HG03469 (cell line): ENCODE measurements around the gene RAPGEF1.
"Not testable (repeated sequence)": the region's sequence is repeated elsewhere in the genome, so short reads cannot be mapped to it uniquely, and the experiment has no call there.

Experiments used
- ATAC-seq: cut with Tn5 transposase; IDR thresholded peaks from one replicate; pipeline ENCODE4 v1.9.1; 2021; ENCODE audit warnings: mild to moderate bottlenecking, moderate library complexity, moderate number of reproducible peaks; ENCODE audit not compliant: unreplicated experiment

The RAPGEF1 gene

GRCh38 chr9:131691969-131692611 is 47.8 kb downstream of the RAPGEF1 start:
- ATAC-seq, result no peak

- ATAC-seq, result no peak
These were observed 48.8 kb downstream of the RAPGEF1 start for GRCh38 chr9:131690941-131691573.

DNA sequence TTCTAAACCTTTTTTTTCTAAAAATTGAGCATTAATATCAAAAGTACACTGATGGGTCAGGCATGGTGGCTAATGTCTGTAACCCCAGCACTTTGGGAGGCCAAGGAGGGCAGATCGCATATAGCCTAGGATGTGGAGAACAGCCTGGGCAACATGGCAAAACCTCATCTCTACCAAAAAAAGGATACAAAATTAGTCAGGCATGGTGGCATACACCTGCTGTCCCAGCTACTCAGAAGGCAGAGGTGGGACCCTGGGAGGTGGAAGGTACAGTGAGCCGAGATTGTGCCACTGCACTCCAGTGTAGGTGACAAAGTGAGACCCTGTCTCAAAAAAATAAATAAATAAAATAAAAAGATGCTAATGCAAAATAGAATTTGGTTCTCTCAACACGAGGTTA is 49.4 kb downstream of the RAPGEF1 start:
- no peak for ATAC-seq

DNA sequence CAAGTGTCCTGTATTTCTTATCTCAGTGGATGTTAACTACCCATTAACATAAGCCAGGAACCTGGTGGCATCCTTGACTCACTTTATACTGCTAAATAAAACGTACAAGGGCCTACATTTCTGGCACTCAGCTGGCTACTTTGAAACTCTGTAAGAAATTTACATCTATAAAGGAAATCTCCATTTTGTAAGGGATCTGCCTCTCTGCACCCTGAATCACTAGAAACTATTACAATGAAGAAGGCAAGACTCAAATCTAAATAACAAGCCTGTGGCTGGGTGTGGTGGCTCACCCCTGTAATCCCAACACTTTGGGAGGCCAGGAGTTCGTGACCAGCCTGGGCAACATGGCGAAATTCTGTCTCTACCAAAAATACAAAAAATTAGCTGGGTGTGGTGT is 51.5 kb downstream of the RAPGEF1 start:
- no peak for ATAC-seq

DNA sequence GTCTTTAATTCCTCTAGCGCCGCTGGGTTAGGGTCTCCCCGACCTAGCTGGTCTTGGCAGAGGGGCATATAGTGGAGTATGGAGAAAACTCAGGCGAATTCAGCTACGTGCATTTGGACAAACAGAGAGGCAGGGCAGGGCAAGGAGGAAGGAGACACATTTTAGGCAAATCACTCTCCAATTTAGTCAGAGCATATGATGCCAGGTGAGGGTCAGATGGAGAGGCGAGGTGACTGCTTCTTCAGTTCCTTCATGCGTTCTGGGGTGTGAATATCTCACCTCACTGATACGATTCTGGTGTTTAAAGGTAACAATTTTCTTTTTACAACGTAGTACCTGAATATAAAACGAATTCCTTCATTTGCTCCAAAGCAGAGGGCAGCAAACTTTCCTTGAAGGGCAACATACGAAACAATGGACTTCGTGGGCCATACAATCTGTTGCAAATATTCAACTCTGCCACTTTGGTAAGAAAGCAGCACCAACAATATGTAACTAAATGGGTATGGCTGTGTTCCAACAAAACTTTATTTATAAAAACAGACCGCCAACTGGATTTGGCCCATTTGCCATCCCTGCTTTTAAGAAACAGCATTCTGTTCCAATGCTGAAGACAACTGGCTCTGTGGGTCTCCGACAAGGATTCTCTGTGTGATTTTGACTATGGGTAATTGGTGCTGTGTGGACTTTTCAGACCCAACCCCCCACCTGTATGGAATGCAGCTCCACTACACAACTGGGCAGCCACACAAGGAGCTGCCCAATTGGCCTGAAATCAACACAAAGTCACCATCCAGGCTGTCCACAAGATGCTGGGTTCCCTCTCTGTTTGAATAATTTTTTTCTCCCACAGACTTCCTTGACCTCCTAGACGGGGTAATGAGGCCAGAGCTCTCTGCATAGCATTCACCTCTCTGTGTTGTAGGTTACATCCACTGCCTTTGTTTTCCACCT is 53.8 kb downstream of the RAPGEF1 start:
- ATAC-seq, result no peak

- not testable (repeated sequence) for ATAC-seq
These were observed 56.8 kb downstream of the RAPGEF1 start for GRCh38 chr9:131683094-131683493.

GRCh38 chr9:131682261-131682660 is 57.6 kb downstream of the RAPGEF1 start:
- ATAC-seq, result no peak

DNA sequence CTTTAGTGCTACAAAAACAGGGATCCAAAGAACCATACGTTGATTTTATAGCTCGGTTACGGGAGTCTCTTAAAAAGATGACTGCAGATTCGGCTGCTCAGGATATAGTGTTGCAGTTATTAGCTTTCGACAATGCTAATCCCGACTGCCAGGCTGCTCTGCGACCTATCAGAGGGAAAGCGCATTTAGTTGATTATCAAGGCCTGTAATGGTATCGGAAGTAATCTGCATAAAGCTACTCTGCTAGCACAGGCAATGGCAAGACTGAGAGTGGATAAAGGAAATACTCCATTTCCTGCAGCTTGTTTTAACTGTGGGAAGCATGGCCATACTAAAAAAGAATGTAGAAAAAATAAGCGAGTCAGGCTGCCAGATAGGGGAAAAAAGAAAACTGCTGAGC is 58.0 kb downstream of the RAPGEF1 start:
- not testable (repeated sequence) for ATAC-seq

GRCh38 chr9:131681108-131681507 is 58.8 kb downstream of the RAPGEF1 start:
- not testable (repeated sequence) for ATAC-seq

- no peak for ATAC-seq
These were observed 60.4 kb downstream of the RAPGEF1 start for GRCh38 chr9:131679261-131680020.

- ATAC-seq, result peak; percentile 58
These were observed 61.3 kb downstream of the RAPGEF1 start for GRCh38 chr9:131678499-131679111.

GRCh38 chr9:131677444-131678180 is 62.3 kb downstream of the RAPGEF1 start:
- no peak for ATAC-seq

- ATAC-seq, result no peak
These were observed 62.8 kb downstream of the RAPGEF1 start for GRCh38 chr9:131677049-131677443.

GRCh38 chr9:131676431-131676972 is 63.4 kb downstream of the RAPGEF1 start:
- ATAC-seq, result no peak

DNA sequence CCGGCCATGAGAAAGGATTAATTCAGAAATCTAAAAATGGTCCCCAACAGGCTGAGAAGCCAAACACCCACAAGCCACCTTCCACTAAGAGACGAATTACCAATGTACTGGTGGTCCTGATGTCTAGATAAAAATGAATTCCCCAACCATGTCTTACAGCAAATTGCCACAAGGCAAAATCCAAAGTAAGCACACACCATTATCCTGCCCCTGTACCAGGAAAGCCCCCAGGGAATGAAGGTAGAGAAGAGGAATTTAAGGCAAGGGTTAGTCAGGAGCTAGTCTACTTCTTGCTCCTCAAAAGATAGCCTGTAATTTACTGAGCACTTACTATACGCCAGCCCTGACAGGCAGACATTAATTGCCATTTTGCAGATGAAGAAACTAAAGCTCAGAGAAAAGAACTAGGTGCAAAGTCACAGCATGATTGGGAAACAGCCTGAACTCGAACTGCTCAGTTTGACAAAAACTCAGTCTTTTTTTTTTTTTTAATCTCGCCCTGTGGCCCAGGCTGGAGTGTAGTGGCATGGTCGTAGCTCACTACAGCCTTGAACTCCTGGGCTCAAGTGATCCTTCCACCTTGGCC is 64.3 kb downstream of the RAPGEF1 start:
- no peak for ATAC-seq

DNA sequence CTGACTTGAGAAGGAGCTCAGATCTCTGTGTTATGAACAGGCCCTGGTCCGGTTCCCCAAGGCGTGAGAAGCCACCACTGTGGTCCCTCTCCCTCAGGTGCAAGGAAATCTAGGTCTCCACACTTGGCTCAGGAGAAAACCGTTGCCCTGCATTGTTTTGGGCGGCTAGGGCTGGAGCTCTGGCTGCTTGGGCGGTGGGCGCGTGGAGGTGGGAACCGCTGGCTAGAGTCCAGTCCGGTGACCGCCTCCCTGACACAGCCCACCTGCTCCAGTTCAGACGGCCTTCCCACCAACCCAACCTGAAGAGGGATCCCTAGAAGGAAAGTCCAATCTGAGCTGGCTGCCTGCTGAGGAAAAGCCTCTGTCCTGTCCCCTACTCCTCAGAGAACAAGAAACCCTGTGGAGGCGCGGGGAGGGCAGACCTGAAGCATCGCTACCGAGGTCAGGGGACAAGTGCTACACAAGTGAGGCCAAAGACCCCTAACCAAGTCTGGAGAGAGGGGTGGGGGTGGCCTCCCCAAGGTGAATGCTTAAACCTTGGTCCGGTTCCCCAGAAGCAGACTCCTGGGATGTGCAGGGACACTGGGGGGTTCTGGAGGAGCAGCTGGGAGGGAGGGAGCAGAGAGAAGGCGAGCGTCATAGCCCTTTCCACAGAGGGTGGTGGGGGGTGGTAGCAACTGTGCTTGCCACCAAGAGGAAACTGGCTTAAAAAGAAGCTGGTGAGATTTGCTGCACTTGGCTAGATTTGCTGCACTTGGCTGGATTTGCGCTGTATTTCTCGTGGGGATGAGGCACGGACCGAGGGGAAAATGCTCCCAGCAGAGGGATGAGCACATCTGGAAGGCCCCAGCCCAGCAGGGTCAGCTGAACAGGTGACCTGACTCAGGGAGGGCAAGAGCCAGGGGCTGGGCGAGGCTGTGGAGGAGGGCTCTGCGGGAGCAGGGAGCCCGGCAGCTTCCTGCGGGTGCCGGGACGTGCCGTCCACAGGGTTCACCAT is 65.2 kb downstream of the RAPGEF1 start:
- ATAC-seq, result no peak

DNA sequence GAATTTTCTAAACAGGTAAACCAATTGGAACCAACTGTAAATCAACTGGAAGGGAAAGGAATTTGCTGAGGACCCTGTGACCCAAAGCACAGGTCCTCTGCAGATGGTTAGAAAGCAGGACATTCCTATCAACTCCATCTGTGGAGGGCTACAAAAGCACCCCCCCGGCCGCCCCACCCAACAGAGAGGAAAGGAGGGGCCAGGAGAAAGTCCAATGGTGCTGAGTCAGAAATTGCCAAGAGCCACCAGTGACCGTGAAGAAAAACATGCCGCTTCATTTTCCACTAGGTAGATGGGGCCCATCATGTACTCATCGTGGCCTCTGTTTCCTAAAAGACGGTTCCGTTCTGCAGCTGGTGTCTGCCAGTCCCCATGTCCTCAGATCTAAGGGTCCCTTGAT is 66.3 kb downstream of the RAPGEF1 start:
- no peak for ATAC-seq

DNA sequence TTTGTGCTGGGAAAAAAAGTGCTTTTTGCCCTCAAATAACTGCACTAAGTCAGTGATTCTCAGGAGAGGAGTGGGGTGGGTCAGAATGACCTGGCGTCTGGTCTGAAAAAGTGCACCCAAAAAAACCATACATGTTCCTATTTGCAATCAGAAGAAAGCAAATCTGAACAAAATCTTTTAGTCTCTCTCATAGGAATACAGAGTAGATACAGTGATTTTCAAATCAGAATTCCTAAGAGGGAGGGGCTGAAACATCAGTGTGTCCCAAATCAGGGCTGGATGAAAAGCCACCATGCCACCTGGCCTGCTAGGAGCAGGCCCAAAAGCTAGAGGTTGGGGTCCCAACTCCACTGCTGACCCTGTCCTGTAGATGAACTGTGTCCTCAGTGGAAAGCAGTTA is 66.8 kb downstream of the RAPGEF1 start:
- no peak for ATAC-seq
